ENCODE results near the gene CHTF8.

CHTF8 gene

GRCh38 chr16:69112285-69113129, 19.9 kb downstream of the CHTF8 start:
- peak; percentile 80 for DNase-seq

- DNase-seq = no peak
Observed at GRCh38 chr16:69111876-69112230, 20.5 kb downstream of the CHTF8 start.

- DNase-seq = no peak
Observed at GRCh38 chr16:69111216-69111875, 21.0 kb downstream of the CHTF8 start.

GRCh38 chr16:69110406-69110805, 22.0 kb downstream of the CHTF8 start:
- no peak for DNase-seq

GRCh38 chr16:69109486-69110270, 22.7 kb downstream of the CHTF8 start:
- DNase-seq = no peak

GRCh38 chr16:69108905-69109252, 23.5 kb downstream of the CHTF8 start:
- no peak for DNase-seq

GRCh38 chr16:69108064-69108904, 24.1 kb downstream of the CHTF8 start:
- DNase-seq = no peak

- DNase-seq = no peak
Observed at GRCh38 chr16:69107316-69107962, 24.9 kb downstream of the CHTF8 start.

- no peak for DNase-seq
Observed at GRCh38 chr16:69106491-69107315, 25.7 kb downstream of the CHTF8 start.

GRCh38 chr16:69105501-69106361, 26.7 kb downstream of the CHTF8 start, which contains the start of gene HAS3:
Gene HAS3 (plus strand): TSS chr16:69105653. CDS start chr16:69109396, 3,743 bp downstream.
- DNase-seq = peak; percentile 69

- DNase-seq = no peak
Observed at GRCh38 chr16:69100071-69100691, 32.2 kb downstream of the CHTF8 start.

GRCh38 chr16:69095193-69095592, 37.2 kb downstream of the CHTF8 start:
- DNase-seq = no peak

GRCh38 chr16:69094501-69094900, 37.9 kb downstream of the CHTF8 start:
- DNase-seq = no peak

- DNase-seq = no peak
Observed at GRCh38 chr16:69093974-69094373, 38.4 kb downstream of the CHTF8 start.

- DNase-seq = peak; percentile 70
Observed at GRCh38 chr16:69089091-69089910, 43.1 kb downstream of the CHTF8 start.

GRCh38 chr16:69088684-69089083, 43.7 kb downstream of the CHTF8 start:
- DNase-seq = no peak

GRCh38 chr16:69087161-69087581, 45.2 kb downstream of the CHTF8 start:
- DNase-seq = no peak

- no peak for DNase-seq
Observed at GRCh38 chr16:69085032-69085695, 47.2 kb downstream of the CHTF8 start.

All from activated effector memory CD4-positive, alpha-beta T cell treated with anti-CD3 and anti-CD28 coated beads, Interleukin-2, amount 50 U/mL, for 16 hours (primary cell).